ENCODE data around the gene APLP2. TPM values are rescaled to one million over a fixed set of nuclear protein-coding genes. Genes with fewer than 3 reads are reported as not detected.

Gene APLP2
- total RNA-seq, 2 donors from 2014 or later: 493 to 557 TPM

- DNase-seq (ENCODE audit: low spot score): no peak
- Histone ChIP-seq H3K27ac (no peak overlapping the region), H3K9me3 (no peaks in the 10 kb centered on the region), H3K27me3 (replicated peaks; ENCODE audit: insufficient read depth) (no peaks in the 10 kb centered on the region), H3K4me1 (ENCODE audit: control insufficient read depth in 1 of 2, low read depth in 2 of 2) (no peaks in the 10 kb centered on the region), H3K4me3 (no peak overlapping the region), H3K36me3 (no peaks in the 10 kb centered on the region)
- no peak for TF ChIP-seq CTCF (IDR thresholded peaks at IDR 0.05)
- no peak for ATAC-seq (ENCODE audit: insufficient number of reproducible peaks, low FRiP score, low read depth)
Observed at GRCh38 chr11:130181295-130182272, 111.9 kb downstream of the APLP2 start.

GRCh38 chr11:130183878-130184610 is 114.3 kb downstream of the APLP2 start:
- no peak for TF ChIP-seq CTCF (IDR thresholded peaks at IDR 0.05)
- H3K27ac ChIP-seq: no peak overlapping the region
- no peaks in the 10 kb centered on the region for H3K4me1 ChIP-seq (ENCODE audit: control insufficient read depth in 1 of 2, low read depth in 2 of 2)
- no peaks in the 10 kb centered on the region for H3K27me3 ChIP-seq (replicated peaks; ENCODE audit: insufficient read depth)
- H3K9me3 ChIP-seq: no peaks in the 10 kb centered on the region
- no peak for DNase-seq (ENCODE audit: low spot score)
- no peaks in the 10 kb centered on the region for H3K36me3 ChIP-seq
- ATAC-seq (ENCODE audit: insufficient number of reproducible peaks, low FRiP score, low read depth): no peak
- H3K4me3 ChIP-seq: no peak overlapping the region

- no peak for TF ChIP-seq CTCF (IDR thresholded peaks at IDR 0.05)
Observed at GRCh38 chr11:130187096-130187495, 117.4 kb downstream of the APLP2 start.

GRCh38 chr11:130188047-130188446 is 118.4 kb downstream of the APLP2 start:
- Histone ChIP-seq H3K27me3 (replicated peaks; ENCODE audit: insufficient read depth) (no peaks in the 10 kb centered on the region), H3K27ac (no peak overlapping the region), H3K4me1 (ENCODE audit: control insufficient read depth in 1 of 2, low read depth in 2 of 2) (no peaks in the 10 kb centered on the region), H3K36me3 (no peaks in the 10 kb centered on the region), H3K9me3 (no peaks in the 10 kb centered on the region), H3K4me3 (no peak overlapping the region)
- DNase-seq (ENCODE audit: low spot score): no peak
- TF ChIP-seq CTCF (IDR thresholded peaks at IDR 0.05): no peak
- ATAC-seq (ENCODE audit: insufficient number of reproducible peaks, low FRiP score, low read depth): no peak

More at GRCh38 chr11:130187096-130187495, 117.4 kb downstream of the APLP2 start:
- Histone ChIP-seq H3K36me3 (no peaks in the 10 kb centered on the region), H3K27me3 (replicated peaks; ENCODE audit: insufficient read depth) (no peaks in the 10 kb centered on the region), H3K9me3 (no peaks in the 10 kb centered on the region), H3K4me3 (no peak overlapping the region), H3K4me1 (ENCODE audit: control insufficient read depth in 1 of 2, low read depth in 2 of 2) (no peaks in the 10 kb centered on the region), H3K27ac (no peak overlapping the region)
- no peak for DNase-seq (ENCODE audit: low spot score)
- no peak for ATAC-seq (ENCODE audit: insufficient number of reproducible peaks, low FRiP score, low read depth)

Measured in thoracic aorta (tissue), 2 donors.